Lung (tissue), 12 donors: ENCODE data around the gene ROBO1. TPM values are rescaled to one million over a fixed set of nuclear protein-coding genes. Genes with fewer than 3 reads are reported as not detected.

Experiments used
- ATAC-seq: fragments of 200-7000 bp; cut with Tn5 transposase; one replicate; pipeline ENCODE4 v1.9.1; 2020; ENCODE audit warnings: moderate number of reproducible peaks; ENCODE audit not compliant: insufficient read depth, low FRiP score
- DNase-seq, 3 donors: peaks; one replicate each; pipeline ENCODE4 v3.0.0-alpha.2; 2013 to 2017
- H3K27ac ChIP-seq, 2 donors: one replicate each; pipeline ENCODE4 v1.5.1; 2013; ENCODE audit warnings: mild to moderate bottlenecking in 2 of 2, moderate library complexity in 2 of 2, control low read depth in 1 of 2, inconsistent platforms in 1 of 2, low read depth in 1 of 2, low read length in 1 of 2
- H3K27me3 ChIP-seq, 3 donors: one replicate each; pipeline ENCODE4 v1.5.1; 2013; ENCODE audit warnings: low read length in 2 of 3; ENCODE audit not compliant: control insufficient read depth in 3 of 3, insufficient read depth in 3 of 3
- H3K36me3 ChIP-seq, 4 donors: one replicate each; pipeline ENCODE4 v1.5.1; 2013; ENCODE audit warnings: low read length in 4 of 4, mild to moderate bottlenecking in 1 of 4, moderate library complexity in 1 of 4; ENCODE audit not compliant: control insufficient read depth in 4 of 4, insufficient read depth in 4 of 4
- H3K4me1 ChIP-seq, 5 donors: one replicate each; pipeline ENCODE4 v1.5.1; 2013; ENCODE audit warnings: low read length in 5 of 5, mild to moderate bottlenecking in 2 of 5, moderate library complexity in 1 of 5; ENCODE audit not compliant: control insufficient read depth in 5 of 5, insufficient read depth in 5 of 5
- H3K4me3 ChIP-seq: one replicate; pipeline ENCODE4 v1.5.1; 2013; ENCODE audit warnings: mild to moderate bottlenecking, control low read depth, moderate library complexity
- H3K9ac ChIP-seq, 2 donors: one replicate each; pipeline ENCODE4 v1.5.1; 2013; ENCODE audit warnings: low read length in 2 of 2, control low read depth in 1 of 2; ENCODE audit not compliant: insufficient read depth in 1 of 2
- H3K9me3 ChIP-seq, 4 donors: one replicate each; pipeline ENCODE4 v1.5.1; 2013; ENCODE audit warnings: low read length in 3 of 4, mild to moderate bottlenecking in 1 of 4, moderate library complexity in 1 of 4; ENCODE audit not compliant: control insufficient read depth in 4 of 4, insufficient read depth in 3 of 4
- CTCF ChIP-seq: IDR thresholded peaks from 2 replicates; pipeline ENCODE4 v1.5.1; 2012; ENCODE audit warnings: mild to moderate bottlenecking; ENCODE audit errors: control extremely low read depth, extremely low read depth
- WGBS, 2 donors: extraction: QIAGEN DNeasy Blood & Tissue Kit; methylation state at CpG; one replicate each; pipeline ENCODE4 v1.1.7; 2013; 5-methylcytosine and 5-hydroxymethylcytosine counted together
- polyA plus RNA-seq, 2 donors: library from polyadenylated mRNA; stranded (reverse); fragments of 200-250 nt; gene quantifications; one replicate each; pipeline ENCODE4 v1.2.1, GENCODE V29; 2013
- total RNA-seq, 2 donors: library from RNA; depleted of rRNA in 1 of 2; stranded (reverse); fragments of >200 nt in 1 of 2; gene quantifications; one replicate each; pipeline ENCODE4 v1.2.1, GENCODE V29; 2014 to 2021
- donor health status: control.
- donor health status: control.
- donor health status: Bipolar disorder and iron deficiency.
- donor health status: healthy.
- donor health status: DM: yes; HTN: yes; CAD: no.

The ROBO1 gene
- total and polyA plus RNA-seq, 4 donors: 2.6 to 72.6 (median 15.7) TPM

GRCh38 chr3:79473993-79474392 lies 293.8 kb downstream of the ROBO1 start:
- Histone ChIP-seq H3K9me3 (no peaks in the 10 kb centered on the region), H3K27ac (no peak overlapping the region), H3K36me3 (no peaks in the 10 kb centered on the region), H3K9ac (no peak overlapping the region), H3K4me1 (no peaks in the 10 kb centered on the region), H3K27me3 (no peaks in the 10 kb centered on the region), H3K4me3 (no peak overlapping the region)
- WGBS, 2 donors: 75 to 84% methylated on average over 2 of the region's 2 CpGs
- DNase-seq (no peak), ATAC-seq (no peak)
- TF ChIP-seq CTCF: no peak

GRCh38 chr3:79467721-79468120 lies 300.1 kb downstream of the ROBO1 start:
- H3K9ac ChIP-seq: no peak overlapping the region

GRCh38 chr3:79461129-79461792 lies 306.5 kb downstream of the ROBO1 start:
- no peak for TF ChIP-seq CTCF
- Histone ChIP-seq H3K4me3 (no peak overlapping the region), H3K9ac (no peak overlapping the region), H3K4me1 (no peaks in the 10 kb centered on the region), H3K9me3 (no peaks in the 10 kb centered on the region), H3K27ac (no peak overlapping the region), H3K27me3 (no peaks in the 10 kb centered on the region), H3K36me3 (no peaks in the 10 kb centered on the region)
- WGBS, 2 donors: 88 to 91% methylated on average over 1 of the region's 1 CpG
- DNase-seq: no peak
- no peak for ATAC-seq

More at GRCh38 chr3:79467721-79468120, 300.1 kb downstream of the ROBO1 start:
- Histone ChIP-seq H3K9me3 (no peaks in the 10 kb centered on the region), H3K4me3 (no peak overlapping the region), H3K36me3 (no peaks in the 10 kb centered on the region), H3K27ac (no peak overlapping the region), H3K4me1 (no peaks in the 10 kb centered on the region), H3K27me3 (no peaks in the 10 kb centered on the region)
- no peak for TF ChIP-seq CTCF
- ATAC-seq: no peak
- 75 to 79% methylated on average over 3 of the region's 3 CpGs for WGBS, 2 donors
- no peak for DNase-seq

GRCh38 chr3:79453600-79453999 lies 314.2 kb downstream of the ROBO1 start:
- WGBS, 2 donors: 78 to 83% methylated on average over 2 of the region's 2 CpGs
- H3K4me1 ChIP-seq: no peaks in the 10 kb centered on the region
- no peaks in the 10 kb centered on the region for H3K9me3 ChIP-seq
- H3K4me3 ChIP-seq: no peak overlapping the region
- no peak for TF ChIP-seq CTCF
- H3K27me3 ChIP-seq: no peaks in the 10 kb centered on the region
- no peaks in the 10 kb centered on the region for H3K36me3 ChIP-seq
- ATAC-seq: no peak
- H3K27ac ChIP-seq: no peak overlapping the region
- DNase-seq: no peak
- no peak overlapping the region for H3K9ac ChIP-seq
